Measurements from ENCODE around the gene CBFA2T3. TPM values are rescaled to one million over a fixed set of nuclear protein-coding genes. Genes with fewer than 3 reads are reported as not detected.
A peak's percentile ranks its signal among the peaks of the same experiment; 100 is the strongest.

CBFA2T3 gene
- polyA plus RNA-seq, 10 donors: 9.4 to 19.0 (median 16.4) TPM

DNA sequence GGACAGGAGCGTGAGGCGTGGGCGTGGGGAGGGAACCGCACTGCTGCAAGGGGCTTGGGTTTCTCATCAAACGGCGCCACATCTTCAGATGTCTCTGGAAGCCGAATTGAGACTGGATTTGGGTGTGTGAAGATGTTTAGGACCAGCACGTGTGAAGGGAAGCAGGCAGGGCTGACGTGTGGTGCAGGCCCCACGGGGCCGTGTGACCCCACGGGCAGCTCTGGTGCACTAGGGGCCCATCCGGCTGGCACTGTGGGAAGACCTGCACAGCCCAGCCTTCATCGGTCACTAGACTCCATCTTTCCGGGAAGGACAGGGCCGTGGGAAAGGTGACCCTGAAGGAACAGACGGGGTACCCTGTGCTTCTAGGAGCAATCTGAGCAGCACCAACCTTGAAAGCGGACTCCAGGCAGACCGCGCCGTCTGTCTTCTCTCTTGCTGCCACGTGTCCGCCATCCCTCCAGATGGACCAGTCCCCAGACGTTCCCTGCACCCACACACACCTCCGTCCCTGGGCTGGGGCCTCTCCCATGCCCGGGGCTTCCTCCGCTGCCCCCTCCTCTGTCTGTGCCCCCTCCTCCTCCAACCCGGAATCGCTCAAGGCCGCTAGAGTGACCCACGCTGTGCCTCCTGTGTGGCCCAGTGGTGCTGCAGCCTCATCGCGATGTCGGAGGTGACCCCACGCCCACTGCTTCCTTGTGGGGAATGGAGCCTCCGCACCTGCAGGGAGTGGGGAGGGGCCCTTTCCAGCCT lies 23.4 kb upstream of the CBFA2T3 start:
- no peak for DNase-seq

- no peak for DNase-seq
These were observed 22.6 kb upstream of the CBFA2T3 start for GRCh38 chr16:88999457-89000206.

DNA sequence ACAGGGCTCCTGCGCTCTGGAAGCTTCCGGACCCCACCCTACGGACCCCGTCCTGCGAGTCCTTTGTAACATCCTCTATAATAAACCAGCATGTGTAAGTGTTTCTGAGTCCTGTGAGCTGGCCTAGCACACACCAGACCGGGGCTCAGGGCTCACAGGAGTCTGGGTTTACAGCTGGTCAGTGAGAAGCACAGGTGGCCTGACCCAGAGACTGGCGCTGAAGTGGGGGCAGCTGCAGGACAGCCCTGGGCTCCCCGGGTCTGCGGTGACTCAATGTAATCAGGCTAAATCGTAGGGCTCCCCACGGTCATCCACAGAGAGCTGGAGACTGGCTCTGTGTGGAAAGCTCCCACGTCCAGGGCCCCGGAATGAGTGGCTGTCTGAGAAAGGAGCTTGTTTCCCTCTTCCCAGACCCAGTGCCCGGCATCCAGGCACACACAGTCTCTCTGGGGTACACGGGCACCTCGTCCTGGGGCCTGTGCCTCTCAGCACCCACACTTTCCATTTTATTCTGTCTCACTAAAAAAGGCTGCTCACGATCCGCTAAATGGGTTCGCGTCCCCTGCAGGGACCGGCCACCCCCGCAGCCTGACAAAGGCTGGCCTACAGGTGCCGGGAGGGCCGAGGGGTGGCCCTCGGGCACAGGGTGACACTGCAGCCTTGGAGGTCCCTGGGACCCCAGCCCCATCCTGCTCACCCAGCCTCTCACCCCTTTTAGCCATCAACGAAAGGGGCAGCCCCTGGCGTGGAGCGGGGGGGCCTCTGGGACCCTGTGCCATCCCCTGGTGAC lies 18.9 kb upstream of the CBFA2T3 start:
- no peak for DNase-seq

GRCh38 chr16:88995194-88995593 lies 18.2 kb upstream of the CBFA2T3 start:
- DNase-seq: no peak

- DNase-seq: no peak
These were observed 17.7 kb upstream of the CBFA2T3 start for GRCh38 chr16:88994695-88995094.

- DNase-seq: no peak
These were observed 17.1 kb upstream of the CBFA2T3 start for GRCh38 chr16:88993946-88994600.

DNA sequence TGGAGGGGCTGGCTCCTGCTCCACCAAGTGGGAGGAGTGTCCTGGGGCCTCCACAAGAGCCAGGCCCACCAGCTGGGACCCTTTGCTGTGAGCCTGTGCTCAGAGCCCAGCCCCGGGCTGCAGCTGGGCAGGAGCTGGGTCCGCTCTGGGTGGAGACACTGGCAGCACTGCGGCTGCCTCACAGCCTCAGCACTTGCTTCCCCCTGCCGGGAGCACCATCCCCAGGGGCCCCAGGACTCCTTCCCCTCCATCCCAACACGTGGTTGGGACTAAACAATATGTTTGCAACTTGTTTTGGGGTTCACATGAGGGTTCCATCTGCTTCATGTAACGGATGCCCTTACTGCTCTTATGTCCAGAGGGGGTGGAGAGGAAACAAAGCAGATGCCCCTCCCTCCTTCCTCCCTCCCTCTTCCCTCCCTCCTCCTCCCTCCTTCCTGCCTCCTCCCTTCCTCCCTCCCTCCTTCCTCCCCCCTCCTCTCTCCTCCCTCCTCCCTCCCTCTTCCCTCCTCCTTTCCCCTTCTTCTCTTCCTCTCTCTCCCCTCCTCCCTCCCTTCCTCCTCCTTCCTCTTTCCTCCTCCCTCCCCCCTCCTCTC lies 16.3 kb upstream of the CBFA2T3 start:
- DNase-seq: peak in 1 of 3 donors; percentile 74

DNA sequence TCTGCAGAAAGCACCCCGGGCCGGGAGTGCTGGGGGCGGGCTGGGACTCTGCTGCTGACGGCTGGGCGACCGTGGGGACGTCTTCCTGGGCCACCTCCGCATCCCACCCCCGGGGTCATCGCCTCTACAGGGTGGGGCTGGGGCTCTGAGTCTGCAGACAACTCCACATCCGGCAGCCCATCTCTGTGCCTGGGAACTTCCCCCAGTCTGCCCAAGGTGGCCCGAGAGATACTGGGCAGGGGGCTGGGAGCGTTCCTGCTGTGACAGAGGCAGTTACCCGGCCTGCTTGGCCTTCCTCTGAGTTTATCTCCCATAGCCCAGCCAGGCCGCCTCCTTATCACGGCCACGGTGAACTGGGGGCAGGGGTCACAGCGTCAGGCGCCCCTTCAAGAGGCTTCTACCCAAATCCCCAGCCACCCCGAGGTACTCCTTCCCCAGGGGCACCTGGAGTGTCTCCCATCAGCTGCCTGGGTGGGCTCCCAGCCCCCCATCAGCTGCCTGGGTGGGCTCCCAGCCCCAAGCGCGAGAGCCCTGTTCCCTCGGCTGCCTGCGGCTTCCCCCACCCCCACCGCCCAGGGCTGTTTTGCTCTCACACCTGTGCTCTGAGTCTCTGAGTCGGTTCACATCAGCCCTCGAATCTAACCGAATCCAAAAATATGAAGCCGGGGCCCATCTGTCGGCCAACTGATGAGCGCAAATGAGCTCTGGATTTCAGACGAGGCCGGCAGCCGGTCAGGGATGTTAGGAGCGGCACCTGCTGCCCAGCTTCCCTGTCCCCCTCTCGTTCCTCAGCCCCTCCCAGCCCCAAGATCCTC lies 15.6 kb upstream of the CBFA2T3 start:
- peak in 1 of 3 donors; percentile 32 for DNase-seq

- no peak for DNase-seq
These were observed 14.9 kb upstream of the CBFA2T3 start for GRCh38 chr16:88991813-88992350.

DNA sequence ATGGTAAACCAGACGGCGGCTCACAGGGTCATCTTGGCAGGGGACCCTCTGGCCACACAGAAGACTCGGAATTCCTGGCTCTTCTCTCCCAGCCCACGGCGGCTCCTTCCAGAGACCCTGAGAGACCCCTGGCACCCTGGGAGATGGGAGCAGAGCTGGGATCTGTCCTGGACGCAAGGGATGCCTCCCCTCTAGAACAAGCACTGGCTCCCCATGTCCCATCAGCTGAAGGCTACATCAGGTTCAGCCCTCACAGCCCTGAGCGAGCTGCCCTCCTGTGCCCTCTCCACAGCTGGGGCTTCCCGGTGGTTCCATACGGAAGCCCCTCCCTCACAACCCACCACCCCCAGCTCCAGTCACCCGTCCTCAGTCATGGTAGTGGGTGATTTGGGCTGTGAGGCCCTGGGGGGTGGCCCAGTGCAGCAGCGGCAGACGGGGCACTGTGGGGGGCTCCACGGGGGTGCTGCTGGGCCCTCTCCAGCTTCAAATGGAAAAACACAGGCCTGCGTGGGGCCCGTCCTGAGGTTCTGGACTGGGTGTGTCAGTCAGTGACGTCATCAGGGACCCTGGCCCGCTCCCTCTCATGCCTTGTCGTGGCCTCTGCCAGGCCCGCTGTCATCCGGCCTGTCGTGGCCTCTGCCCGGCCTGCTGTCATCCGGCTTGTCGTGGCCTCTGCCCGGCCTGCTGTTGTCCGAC lies 13.0 kb upstream of the CBFA2T3 start:
- no peak for DNase-seq

GRCh38 chr16:88988980-88989811 lies 12.2 kb upstream of the CBFA2T3 start:
- no peak for DNase-seq

DNA sequence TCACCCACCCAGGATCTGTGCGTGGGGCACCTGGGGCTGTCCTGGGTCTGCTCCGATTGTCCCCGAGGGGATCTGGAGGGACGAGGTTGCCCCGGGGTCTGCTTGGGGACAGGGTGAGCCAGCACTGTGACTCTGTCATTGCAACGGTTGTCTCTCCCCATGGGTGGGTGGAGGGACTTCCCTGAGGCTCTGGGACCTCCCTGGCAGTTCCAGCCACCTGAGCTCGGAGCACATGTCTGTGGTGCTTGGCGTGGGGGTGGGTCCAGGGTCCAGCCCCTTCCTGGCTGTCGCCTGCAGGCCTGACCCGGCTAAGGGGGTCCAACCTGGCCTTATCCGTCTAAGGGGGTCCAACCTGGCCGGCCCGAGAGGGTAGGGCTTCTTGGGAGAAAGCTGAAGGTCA lies 8.5 kb upstream of the CBFA2T3 start:
- no peak for DNase-seq

- no peak for DNase-seq
These were observed 7.0 kb upstream of the CBFA2T3 start for GRCh38 chr16:88983771-88984687.

DNA sequence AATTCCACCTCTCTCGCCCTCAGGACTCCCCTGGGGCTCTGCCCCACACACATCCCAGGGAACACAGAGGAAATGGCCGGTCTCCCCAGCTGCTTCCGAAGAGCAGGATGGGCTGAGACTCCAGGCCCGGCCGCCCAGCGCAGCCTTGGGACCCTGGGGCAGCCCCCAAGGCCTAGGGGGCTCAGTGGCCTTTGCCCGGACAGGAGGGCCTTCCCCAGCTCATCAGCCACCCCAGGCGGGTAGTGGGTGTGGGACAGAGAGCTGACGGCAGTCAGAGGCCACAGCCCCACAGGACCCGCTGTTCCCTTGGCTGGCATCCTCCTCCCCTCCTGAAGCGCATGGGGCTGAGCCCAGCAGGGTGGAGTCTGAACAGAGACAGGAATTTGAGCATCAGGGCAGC lies 6.2 kb upstream of the CBFA2T3 start:
- DNase-seq: no peak

GRCh38 chr16:88982286-88983084 lies 5.5 kb upstream of the CBFA2T3 start:
- no peak for DNase-seq

DNA sequence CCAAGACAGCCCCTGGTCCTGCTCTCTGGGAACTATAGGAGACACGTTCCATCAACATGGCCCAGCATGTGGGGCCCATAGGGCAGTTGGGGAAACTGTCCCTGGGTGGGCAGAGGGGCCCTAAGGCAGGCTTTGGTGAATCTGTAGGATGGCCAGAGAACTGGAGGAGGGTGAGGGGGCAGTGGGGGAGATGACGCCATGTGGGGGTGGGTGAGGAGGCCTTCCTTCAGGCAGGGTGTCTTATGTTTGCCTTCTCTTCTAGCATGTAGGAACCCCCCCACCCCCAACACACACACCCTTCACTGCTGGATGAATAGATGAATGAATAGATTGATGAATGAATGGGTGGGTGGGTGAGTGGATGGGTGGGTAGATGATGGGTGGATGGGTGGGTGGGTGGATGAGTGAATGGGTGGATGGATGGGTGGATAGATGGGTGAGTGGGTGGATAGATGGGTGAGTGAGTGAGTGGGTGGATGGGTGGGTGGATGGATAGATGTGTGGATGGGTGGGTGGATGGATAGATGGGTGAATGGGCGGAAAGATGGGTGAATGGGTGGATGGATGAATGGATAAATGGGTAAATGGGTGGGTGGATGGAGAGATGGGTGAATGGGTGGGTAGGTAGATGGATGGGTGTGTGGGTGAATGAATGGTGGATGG lies 2.5 kb upstream of the CBFA2T3 start:
- DNase-seq: no peak
